GM19035 (cell line): ENCODE data around the gene POGZ.

ENCODE experiments used
- ATAC-seq: cut with Tn5 transposase; IDR thresholded peaks from one replicate; pipeline ENCODE4 v1.9.1; 2021; ENCODE audit not compliant: unreplicated experiment

Gene POGZ

DNA sequence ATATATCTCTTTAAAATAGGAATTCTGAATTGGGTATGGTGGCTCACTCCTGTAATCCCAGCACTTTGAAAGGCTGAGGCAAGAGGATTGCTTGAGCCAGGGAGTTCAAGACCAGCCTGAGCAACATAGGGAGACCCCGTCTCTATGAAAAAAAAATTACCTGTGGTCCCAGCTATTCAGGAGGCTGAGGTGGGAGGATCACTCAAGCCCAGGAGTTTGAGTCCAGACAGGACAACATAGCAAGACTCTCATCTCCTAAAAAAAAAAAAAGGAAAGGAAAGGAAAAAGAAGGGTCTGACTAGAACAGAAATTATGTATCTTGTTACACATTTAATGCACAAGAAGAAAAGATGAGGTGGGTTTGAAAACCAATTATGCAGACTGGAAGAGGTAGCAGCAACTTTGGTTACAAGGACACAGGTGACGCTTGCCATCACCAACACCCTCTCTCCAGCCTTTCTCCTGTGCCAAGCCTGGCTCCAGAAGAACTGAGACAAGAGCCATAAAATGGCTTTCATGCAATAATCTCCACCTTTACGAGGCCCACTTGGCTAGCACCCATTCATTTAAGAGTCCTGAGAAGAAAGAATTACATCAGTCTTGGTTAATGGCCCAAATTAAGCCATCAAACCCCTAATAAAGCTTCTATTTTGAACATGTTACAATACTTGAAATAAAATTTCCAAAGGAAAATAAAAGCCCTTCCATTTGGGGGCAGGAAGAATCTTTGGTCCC lies 82.0 kb downstream of the POGZ start:
- ATAC-seq, result no peak

DNA sequence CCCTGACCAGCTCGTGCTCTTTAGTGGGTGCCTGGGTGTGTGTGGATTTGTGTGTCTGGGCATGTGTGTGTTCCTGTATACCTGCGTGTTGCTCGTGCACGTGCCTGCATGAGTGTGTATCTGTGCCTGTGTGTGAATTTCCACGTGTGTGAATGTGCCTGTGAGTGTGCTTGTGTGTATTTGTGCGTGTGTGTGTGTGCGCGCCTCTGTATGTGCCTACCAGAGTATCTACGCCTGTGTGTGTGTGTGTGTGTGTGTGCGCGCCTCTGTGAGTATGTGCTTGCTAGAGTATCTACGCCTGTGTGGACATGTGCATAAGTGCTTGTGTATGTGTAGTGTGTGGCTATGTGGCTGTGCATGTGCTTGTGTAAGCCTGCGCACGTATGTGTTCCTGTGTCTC lies 86.1 kb downstream of the POGZ start:
- ATAC-seq, result no peak

DNA sequence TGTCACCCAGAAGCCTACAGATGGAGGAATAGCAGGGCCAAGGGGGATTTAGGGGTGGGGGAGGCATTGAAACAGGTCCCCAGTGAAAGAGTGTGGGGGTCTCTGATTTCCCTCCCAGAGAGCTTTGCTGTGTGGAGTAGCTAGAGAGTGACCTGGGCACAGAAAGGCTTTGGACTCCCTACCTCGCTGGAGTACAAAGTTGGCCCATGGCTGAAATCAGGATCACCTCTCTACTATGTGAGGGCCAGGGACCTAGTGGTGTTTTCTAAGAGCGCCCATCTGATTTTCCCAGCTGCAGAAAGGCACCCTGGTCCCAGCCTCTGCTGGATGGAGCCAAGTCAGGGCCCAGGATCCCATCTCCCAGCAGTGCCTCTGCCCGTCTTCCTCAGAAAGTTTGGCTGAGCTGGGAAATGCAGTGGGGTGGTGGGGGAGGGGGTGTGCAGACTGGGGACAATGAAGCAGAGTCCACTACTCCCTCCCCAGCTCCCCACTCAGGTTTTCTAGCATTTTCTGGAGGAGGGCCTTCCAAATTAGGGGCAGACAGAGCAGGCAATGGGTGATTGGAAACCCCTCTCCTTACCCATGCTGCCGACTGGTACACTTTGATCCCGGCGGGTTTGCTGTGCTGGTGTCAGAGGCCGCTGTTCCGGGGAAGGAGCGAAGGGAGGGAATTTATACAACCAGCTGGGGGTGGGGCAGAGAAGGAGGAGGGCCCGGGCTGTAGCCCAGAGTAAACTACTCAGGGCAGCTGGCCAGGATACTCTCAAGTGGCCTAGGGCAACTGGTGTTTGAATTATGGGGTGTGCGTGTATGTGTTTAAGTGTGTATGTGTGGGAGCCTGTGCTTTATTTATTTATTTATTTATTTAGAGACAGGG lies 87.0 kb downstream of the POGZ start, which contains the start of gene SELENBP1:
SELENBP1 (minus strand) TSS at position 648 of the 877 bp plus-strand sequence; CDS start at position 584, 64 bp downstream.
- ATAC-seq, result no peak

DNA sequence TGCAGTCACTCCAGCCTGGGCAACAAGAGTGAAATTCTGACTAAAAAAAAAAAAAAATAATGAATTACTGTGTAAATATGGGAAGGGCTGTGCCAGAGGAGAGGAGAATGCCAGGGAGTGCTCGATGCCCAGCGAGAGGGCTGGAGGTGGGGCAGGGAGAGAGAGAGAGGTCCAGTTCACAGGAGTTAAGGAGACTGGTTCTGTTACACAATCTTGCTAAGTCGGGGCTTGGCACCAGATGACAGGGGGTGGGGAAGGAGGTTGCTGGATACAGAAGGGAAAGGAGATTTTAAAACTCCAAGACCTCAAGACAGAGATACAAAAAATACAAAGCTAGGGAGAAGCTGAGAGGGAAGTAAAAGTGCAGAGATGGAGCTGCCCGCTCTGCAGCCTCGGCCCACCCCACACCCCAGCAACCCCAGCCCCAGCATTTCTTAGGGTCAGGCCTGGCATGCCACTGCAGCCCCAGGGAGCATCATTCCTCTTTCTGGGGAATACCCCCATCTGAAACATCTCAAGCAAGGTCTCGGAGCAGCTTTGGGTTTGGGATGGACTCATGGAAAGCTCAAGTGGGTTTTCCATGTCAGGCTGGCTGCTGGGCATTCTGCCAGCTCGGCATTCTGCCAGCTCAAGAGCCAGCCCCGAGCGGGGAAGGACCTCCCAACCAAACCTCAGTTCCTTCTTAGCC lies 87.8 kb downstream of the POGZ start:
- no peak for ATAC-seq

DNA sequence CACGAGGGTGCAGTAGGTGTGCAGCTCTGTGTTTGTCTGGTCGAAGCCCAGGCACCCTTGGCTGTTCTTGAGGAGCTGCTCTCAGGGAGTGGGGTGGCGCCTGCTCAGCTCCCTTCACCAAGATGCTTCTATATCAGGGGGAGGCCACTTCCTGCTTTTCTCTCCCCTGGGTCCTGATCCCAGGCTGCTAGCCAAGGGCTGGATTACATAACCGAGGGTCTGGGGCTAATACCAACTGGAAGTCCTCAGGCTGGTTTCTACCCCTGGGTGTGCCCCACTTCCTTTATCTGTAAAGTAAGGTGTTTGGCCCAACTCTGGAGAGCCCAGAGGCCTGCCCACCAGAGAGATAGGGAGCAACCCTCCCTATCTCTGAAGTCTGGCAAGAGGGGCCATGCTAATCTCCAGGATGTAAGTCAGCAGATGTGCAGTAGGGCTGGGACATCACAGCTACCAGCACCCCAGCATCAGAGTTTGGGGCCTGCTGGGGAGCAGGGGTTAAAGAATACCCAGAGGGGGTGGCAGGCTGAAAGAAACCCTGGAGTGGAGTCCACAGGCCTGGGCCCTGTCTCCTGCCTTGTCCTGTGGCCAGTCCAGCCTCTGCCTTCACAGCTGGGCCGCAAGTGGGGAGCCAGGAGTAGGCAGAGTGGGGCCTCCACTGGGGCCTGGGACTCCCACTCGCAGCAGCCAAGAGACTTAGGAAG lies 88.9 kb downstream of the POGZ start:
- ATAC-seq, result no peak

DNA sequence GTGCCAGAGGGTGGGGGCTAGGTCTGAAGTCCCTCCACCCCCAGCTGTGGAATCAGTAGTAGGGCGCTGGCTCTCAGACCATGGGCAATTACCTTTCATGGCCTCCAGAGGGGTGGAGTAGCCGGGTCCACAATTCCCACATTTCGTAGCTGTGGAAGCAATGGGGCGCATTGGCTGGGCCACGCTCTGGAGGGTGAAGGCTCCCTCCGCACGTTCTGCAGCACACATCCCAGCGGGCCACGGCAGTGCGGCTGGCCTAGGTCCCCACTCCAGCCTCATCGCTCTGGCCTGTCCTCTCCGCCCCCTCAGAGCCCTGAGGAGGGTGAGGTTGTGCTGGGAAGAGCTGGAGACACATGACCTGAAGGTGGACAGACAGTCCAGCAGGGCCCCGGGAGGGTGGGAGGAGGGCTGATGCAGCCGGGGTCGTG lies 89.7 kb downstream of the POGZ start:
- no peak for ATAC-seq

DNA sequence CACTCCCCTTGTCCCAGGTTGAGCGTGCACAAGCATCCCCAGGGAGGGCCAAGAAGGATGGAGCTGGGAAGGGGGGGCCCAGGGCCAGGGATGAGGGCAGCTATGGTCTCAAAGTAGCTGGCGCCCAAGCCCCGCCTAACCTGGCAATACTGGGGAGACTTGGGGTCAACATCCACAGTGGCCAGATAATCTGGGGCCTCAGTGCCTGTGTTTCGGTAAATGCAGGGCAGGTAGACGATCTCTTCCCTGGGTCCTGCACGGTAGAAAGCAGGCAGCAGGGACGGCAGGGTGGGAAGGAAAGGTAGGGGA lies 90.0 kb downstream of the POGZ start:
- ATAC-seq, result no peak

DNA sequence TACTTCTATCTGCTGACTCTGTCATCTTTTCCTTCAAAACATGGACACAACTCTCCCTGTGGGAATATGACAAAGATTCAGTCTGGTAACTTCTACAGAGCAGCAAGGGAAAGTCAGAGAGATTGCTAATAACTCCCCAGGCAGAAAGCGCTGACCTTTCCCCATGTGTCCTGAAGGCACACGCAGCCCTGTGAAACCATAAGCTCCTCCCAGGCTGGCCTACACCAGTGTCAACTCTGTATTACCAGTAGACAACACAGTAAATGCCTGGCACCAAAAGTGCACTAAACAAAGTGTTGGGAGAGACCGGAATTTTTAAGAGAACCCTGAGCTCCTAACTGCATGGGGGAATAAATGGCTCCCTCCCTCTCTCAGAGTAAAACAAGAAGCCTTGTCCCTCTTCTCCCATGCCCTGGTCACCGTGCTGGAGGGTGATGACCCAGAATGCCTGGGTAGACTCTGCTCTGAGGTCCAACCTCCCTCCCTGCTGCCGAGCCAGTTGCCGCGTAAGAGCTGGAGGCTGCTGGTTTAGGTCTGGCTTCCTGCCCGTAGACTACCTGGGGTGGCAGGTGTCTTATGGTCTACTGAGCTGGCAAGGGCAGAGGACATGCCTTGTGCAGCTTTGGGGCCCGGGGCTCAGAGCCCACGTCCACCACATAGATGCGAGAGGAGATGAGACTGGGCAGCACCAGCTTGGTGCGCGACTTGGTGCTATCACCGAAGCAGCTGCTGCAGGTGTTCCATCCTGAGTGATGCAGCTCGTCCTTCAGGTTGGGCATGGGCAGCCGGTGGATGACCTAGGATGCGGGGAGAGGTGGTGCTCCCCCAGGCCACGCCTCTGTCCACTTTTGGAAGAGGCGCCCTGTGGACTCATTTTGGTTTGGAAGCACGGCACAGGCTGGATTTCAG lies 90.6 kb downstream of the POGZ start:
- ATAC-seq, result no peak

DNA sequence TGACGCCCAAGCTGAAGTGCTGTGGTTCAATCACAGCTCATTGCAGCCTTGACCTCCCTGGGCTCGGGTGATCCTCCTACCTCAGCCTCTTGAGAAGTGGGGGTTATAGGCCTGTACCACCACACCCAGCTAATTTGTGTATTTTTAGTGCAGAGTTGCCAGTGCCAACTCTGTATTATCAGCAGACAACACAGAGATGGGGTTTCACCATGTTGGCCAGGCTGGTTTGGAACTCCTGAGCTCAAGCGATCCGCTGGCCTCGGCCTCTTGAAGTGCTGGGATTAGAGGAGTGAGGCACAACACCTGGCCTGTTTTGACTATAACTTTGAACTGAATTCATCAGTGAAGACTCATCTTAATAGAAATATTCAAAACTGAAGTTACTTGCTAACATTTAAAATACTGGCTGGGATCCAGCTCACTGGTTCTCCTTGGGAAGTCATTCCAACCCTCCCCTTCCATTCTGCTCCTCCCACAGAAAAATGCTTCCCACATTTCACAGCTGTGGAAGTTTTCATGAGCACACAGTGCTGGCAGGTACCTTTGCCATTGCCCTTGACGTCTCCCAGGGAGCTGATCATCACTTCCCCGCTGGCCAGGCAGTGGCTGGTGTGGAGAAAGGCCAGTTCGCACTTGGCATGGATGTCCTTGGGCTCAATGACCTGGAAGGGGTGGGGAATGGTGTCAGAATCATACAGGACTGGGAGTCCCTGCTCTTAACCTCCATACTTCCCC lies 91.5 kb downstream of the POGZ start:
- ATAC-seq, result no peak

DNA sequence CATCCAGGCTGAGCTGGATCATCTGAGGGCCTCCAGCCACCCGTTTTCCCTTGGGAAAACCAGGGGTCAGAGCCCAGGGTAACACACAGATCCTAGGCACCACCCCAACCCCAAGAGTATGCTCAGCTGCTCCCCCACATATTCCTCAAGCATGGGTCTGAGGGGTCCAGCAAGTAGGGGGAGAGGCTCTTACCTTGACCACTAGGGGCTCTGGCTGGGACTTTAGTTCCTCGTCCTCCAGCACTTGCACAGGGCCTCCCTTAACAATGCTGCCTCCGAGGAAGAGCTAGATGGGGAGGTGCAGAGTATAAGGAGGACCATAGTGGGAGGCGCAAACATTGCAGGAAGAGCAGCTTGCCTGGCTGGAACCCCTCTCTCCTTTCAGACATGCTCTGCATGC lies 94.3 kb downstream of the POGZ start:
- ATAC-seq, result no peak

DNA sequence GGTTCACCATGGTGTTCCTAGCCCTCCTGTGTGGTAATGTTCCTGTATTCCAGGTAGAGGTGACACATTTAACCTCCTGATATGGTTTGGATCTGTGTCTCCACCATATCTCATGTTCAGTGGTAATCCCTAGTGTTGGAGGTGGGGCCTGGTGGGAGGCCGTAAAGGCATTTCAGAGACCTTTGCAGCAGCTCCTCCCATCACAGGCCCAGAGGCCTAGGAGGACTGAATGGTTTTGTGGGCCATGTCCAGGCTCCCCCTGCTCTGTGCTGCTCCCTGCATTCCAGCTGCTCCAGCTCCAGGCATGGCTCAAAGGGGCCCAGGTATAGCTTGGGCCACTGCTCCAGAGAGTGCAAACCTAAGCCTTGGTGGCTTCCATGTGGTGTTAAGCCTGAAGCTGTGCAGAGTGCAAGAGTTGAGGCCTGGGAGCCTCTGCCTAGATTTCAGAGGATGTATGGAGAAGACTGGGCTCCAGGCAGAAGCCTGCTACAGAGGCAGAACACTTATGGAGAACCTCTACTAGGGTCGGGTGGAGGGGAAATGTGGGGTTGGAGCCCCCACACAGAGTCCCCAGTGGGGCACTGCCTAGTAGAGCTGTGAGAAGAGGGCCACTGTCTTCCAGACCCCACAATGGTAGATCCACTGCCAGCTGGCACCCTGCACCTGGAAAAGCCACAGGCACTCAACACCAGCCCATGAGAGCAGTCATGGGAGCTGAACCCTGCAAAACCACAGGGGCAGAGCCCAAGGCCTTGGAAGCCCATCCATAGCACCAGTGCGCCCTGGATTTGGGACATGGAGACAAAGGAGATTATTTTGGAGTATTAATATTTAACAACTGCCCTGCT lies 96.8 kb downstream of the POGZ start:
- ATAC-seq, result no peak

DNA sequence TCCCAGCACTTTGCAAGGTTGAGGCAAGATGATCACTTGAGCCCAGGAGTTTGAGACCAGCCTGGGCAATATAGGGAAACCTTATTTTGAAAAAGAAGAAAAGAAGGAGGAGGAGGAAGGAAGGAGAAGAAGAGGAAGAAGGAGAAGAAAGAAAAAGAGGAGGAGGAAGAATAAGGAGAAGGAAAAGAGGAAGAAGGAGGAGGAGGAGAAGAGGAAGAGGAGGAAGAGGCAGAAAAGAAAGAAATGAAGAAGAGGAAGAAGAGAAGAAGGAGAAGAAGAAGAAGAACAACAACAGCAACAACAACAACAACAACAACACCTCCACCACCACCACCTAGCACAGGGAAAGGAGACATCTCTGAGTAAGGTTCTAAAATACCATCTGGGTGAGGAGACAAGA lies 97.4 kb downstream of the POGZ start:
- no peak for ATAC-seq

DNA sequence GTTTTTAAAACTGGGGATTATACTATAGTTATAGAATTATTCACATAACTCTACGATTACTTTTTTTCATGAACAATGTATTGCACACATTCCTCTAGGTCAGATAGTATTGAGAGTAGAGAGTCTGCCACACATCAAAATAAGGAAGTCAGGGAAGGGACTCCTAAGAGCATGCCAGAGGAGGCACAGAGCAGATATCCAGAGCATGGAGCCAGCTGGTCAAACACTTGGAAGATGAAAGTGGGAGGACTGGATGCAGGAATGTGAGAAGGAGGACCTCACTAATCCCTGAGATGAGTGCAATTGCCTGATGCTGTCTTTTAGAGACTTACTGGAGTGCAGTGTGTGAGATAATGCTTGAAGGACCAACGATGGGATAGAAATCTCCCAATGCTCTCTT lies 102.6 kb downstream of the POGZ start:
- ATAC-seq, result no peak
